Measurements from ENCODE around the gene OVOL2.
"Not testable (repeated sequence)": the region's sequence is repeated elsewhere in the genome, so short reads cannot be mapped to it uniquely, and the experiment has no call there.

Gene OVOL2

GRCh38 chr20:18057101-18057993, at the start of gene OVOL2:
Gene OVOL2 (minus strand): TSS chr20:18057916. CDS start chr20:18057634, 282 bp downstream.
- DNase-seq, result no peak

- DNase-seq, result no peak
Observed at GRCh38 chr20:18103497-18103896, 45.8 kb upstream of the OVOL2 start.

- DNase-seq, result no peak
Observed at GRCh38 chr20:18101125-18101810, 43.6 kb upstream of the OVOL2 start.

GRCh38 chr20:18100569-18100968, 42.9 kb upstream of the OVOL2 start:
- DNase-seq, result not testable (repeated sequence)

- DNase-seq, result no peak
Observed at GRCh38 chr20:18094191-18094590, 36.5 kb upstream of the OVOL2 start.

- DNase-seq, result no peak
Observed at GRCh38 chr20:18093388-18093787, 35.7 kb upstream of the OVOL2 start.

- no peak for DNase-seq
Observed at GRCh38 chr20:18092890-18093289, 35.2 kb upstream of the OVOL2 start.

GRCh38 chr20:18091623-18092022, 33.9 kb upstream of the OVOL2 start:
- no peak for DNase-seq

GRCh38 chr20:18090477-18090876, 32.8 kb upstream of the OVOL2 start:
- DNase-seq, result no peak

- peak; percentile 5 for DNase-seq
Observed at GRCh38 chr20:18090044-18090443, 32.3 kb upstream of the OVOL2 start.

GRCh38 chr20:18088841-18089240, 31.1 kb upstream of the OVOL2 start:
- not testable (repeated sequence) for DNase-seq

GRCh38 chr20:18088298-18088697, 30.6 kb upstream of the OVOL2 start:
- DNase-seq, result not testable (repeated sequence)

- DNase-seq, result no peak
Observed at GRCh38 chr20:18087054-18087453, 29.3 kb upstream of the OVOL2 start.

GRCh38 chr20:18080836-18081235, 23.1 kb upstream of the OVOL2 start:
- not testable (repeated sequence) for DNase-seq

GRCh38 chr20:18079756-18080353, 22.1 kb upstream of the OVOL2 start:
- DNase-seq, result no peak

- peak; percentile 78 for DNase-seq
Observed at GRCh38 chr20:18077157-18077556, 19.4 kb upstream of the OVOL2 start.

- DNase-seq, result no peak
Observed at GRCh38 chr20:18072532-18072931, 14.8 kb upstream of the OVOL2 start.

- peak; percentile 32 for DNase-seq
Observed at GRCh38 chr20:18066421-18067333, 9.0 kb upstream of the OVOL2 start.

- DNase-seq, result no peak
Observed at GRCh38 chr20:18063676-18064075, 6.0 kb upstream of the OVOL2 start.

GRCh38 chr20:18059603-18060002, 1.9 kb upstream of the OVOL2 start:
- DNase-seq, result no peak

- DNase-seq, result peak; percentile 47
Observed at GRCh38 chr20:18058661-18059467, 1.1 kb upstream of the OVOL2 start.

- no peak for DNase-seq
Observed at GRCh38 chr20:18057994-18058349, 256 bp upstream of the OVOL2 start.

All from NCI-H82 (cell line).